Fibroblast of villous mesenchyme (primary cell): ENCODE results near the gene TUBA4A. TPM values are rescaled to one million over a fixed set of nuclear protein-coding genes. Genes with fewer than 3 reads are reported as not detected.
A peak's percentile ranks its signal among the peaks of the same experiment; 100 is the strongest.
"Not testable (repeated sequence)": the region's sequence is repeated elsewhere in the genome, so short reads cannot be mapped to it uniquely, and the experiment has no call there.

ENCODE experiments used
- DNase-seq: peaks from one replicate; pipeline ENCODE4 v3.0.0-alpha.2; 2010; ENCODE audit warnings: low read depth
- H3K4me3 ChIP-seq: 2 replicates; pipeline ENCODE4 v1.5.1; 2011; ENCODE audit warnings: low read depth, mild to moderate bottlenecking, low read length
- total RNA-seq: library from RNA; depleted of rRNA; stranded (reverse); fragments of >200 nt; gene quantifications from 2 replicates; pipeline ENCODE4 v1.2.3, GENCODE V29; 2012
- TF ChIP-seq, protein P1 (sequence below): IDR thresholded peaks from 2 replicates; pipeline ENCODE4 v1.5.1; 2012; ENCODE audit warnings: low read depth, mild to moderate bottlenecking, low read length; ENCODE audit not compliant: insufficient read depth

TUBA4A gene
- total RNA-seq, 1 donor = 27.6 TPM

DNA sequence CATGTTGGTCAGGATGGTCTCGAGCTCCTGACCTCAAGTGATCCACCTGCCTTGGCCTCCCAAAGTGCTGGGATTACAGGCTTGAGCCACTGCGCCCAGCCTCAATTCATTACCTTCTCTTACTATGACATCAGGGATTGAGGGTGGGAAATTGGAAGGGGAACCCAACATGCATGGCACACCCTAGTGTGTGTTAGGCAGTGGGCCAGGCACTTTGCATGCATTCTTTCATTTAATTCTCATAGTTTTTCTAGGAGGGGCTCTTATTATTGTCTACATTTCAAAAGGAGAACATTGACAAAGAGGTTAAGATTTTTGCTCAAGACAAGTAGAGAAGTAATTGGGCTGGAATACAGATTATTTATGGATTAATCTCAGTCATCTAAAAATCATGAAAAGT, 14.6 kb upstream of the TUBA4A start:
- TF ChIP-seq, protein P1, sequence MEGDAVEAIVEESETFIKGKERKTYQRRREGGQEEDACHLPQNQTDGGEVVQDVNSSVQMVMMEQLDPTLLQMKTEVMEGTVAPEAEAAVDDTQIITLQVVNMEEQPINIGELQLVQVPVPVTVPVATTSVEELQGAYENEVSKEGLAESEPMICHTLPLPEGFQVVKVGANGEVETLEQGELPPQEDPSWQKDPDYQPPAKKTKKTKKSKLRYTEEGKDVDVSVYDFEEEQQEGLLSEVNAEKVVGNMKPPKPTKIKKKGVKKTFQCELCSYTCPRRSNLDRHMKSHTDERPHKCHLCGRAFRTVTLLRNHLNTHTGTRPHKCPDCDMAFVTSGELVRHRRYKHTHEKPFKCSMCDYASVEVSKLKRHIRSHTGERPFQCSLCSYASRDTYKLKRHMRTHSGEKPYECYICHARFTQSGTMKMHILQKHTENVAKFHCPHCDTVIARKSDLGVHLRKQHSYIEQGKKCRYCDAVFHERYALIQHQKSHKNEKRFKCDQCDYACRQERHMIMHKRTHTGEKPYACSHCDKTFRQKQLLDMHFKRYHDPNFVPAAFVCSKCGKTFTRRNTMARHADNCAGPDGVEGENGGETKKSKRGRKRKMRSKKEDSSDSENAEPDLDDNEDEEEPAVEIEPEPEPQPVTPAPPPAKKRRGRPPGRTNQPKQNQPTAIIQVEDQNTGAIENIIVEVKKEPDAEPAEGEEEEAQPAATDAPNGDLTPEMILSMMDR = no peak
- no peak for DNase-seq
- H3K4me3 ChIP-seq = no peak overlapping the region

DNA sequence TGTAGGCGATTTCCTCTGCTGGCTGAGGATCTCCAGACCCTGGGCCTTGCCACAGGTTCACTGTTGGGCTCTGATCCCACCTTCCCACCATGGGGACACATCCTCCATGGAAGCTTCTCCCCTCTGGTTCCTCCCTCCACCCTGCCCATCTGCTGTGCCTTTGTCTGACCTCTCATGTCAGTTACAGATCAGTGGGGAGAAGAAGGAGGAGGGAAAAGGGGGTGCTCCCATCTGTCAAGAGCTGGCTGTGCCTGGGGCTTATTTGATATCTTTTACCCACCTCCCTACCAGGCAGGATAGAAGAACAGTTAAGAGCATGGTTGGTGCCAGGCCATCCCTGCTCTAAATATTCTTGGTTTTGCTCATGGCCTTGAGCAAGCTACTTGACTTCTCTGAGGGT, 13.2 kb upstream of the TUBA4A start:
- DNase-seq = no peak
- TF ChIP-seq, protein P1 = no peak
- no peak overlapping the region for H3K4me3 ChIP-seq

DNA sequence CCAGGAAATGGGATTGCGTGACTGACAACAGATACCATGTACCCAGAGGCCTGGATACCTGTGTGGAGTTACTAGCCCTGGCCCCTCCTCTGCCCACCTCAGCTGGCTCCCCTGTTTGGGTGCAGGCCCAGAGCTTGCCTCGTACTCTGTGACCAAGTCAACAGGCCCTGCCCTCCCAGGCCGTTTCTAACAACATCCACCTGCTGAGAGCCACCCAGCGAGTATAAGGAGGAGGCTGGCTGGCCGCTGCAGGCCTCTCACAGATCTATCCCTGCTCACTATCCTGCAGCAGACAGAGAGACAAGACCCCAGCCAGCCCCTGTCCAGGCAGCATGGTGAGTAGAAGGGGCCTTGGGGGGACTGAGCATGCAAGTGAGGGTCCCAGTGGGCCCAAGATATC, 12.5 kb upstream of the TUBA4A start:
- no peak for DNase-seq
- TF ChIP-seq, protein P1 = no peak
- no peak overlapping the region for H3K4me3 ChIP-seq

DNA sequence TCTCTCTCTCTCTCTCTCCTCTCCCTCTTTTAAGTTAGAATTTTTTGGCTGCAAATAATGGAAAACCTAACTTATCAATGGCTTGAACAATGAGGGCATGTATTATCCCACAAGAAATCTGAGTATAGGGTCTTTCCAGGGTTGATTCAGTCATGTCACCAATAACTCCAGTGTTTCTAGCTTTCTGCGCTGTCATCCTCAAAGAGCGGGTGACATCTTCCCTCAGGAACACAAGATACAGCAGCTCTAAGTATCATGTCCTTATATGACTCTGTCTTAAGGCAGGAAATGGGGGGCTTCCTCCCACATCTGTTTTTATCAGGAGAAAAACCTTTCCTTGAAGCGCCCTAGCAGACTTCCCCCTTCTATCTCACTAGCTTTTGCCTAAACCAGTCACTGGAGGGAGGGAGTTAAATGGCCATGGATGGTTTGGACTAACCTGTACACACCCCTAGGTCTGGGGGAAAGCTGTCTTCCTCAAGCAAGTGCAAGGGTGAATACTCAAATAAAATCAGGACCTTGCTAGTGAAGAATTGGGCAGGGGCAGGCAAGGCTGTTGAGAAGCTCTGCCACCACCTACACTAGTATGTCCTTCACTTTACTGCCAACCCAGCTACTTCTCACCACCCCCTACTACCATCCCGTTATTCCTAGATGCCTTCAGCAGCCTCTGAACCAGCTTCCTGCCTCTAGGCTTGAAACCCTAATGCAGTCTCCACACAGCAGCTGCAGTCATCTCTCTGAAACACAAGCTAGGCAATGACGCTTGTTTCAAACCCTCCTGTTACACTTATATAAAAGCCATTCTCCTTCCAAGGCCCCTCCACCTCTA, 7.5 kb upstream of the TUBA4A start:
- DNase-seq = no peak

DNA sequence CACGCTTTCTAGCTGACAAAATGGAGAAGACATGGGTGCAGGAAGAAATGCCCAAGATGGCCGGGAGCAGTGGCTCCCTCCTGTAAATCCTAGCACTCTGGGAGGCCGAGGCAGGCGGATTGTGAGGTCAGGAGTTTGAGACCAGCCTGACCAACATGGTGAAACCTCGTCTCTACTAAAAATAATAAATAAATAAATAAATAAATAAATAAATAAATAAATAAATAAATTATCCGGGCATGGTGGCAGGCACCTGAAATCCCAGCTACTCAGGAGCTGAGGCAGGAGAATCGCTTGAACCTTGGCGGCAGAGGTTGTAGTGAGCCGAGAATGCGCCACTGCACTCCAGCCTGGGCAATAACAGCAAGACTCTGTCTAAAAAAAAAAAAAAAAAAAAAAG, 5.2 kb upstream of the TUBA4A start:
- not testable (repeated sequence) for H3K4me3 ChIP-seq, DNase-seq

More for the DNA sequence above, 7.5 kb upstream of the TUBA4A start:
- TF ChIP-seq, protein P1 = no peak
- H3K4me3 ChIP-seq = no peak overlapping the region

DNA sequence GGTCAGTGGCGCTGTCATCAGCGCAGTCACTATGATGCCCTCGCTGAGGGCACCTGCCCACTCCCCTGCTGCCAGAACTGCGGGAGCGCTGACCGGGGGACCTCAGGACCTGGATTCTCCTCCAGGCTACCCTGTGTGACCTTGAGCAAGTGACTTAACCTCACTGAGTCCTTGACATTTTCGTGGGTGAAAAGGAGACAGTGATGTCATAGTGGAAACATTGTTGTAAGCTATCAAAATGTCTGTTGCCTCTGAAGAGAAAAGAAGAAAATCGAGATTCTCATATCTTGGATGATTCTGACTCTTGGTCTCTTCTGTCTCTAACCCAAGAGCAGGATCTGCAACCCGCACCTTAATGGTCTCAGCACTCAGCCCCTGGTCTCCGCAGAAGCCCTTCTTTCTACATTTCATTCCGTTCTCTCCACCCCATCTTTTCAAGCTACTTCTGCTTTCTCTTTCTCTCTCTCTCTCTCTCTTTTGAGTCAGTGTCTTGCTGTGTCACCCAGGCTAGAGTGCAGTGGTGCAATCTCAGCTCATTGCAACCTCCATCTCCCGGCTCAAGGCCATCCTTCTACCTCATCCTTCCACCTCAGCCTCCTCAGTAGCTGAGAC, 978 bp upstream of the TUBA4A start:
- TF ChIP-seq, protein P1 = no peak
- peak overlapping the region; percentile 57 for H3K4me3 ChIP-seq
- DNase-seq = no peak

DNA sequence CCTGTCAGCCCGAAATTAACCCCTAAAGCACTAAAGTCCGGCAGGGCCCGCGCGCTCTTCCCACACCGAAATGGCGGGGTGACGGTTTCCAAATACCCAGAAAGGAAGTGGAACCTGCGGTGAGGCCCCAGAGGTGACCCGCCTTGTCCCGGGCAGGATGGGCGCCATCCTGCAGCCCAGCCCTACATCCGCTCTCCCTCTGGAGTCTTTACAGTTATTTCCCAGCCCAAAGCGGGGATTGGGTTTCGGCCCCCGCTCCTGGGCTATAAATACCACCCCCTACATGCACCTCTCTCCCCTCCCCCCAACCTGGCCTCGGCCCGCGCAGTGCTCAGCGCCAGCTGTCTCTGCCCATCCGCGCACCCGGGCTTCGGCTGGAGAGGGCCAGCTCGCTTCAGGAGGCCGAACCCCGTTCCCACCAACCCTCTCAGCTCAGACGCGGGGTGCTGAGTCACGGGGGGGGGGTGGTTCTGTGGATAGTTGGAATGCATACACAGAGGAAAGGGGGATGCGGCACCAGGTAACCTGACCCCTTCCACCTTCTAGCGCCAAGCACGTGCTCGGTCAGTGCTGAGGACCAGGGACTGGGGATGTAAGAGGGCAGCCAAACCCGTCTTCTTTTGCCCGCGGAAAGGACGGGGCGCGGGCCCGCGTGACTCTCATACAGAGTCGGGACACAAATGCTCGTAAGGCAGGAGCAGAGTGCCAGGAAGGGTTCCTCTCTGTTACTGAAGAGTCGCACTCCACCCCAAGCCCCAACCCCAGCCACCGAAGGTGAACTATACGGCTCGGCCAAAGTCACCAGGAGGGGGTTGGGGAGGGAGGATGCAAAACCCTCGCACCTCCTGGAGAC, 592 bp downstream of the TUBA4A start, which contains the start of gene TUBA4B:
Gene TUBA4B, plus strand, starts transcription at position 344 of the 853 bp plus-strand sequence. Its CDS starts 165 bp downstream, at position 509.
- DNase-seq = no peak
- TF ChIP-seq, protein P1 = no peak
- peak within 1 kb of the TSS; percentile 57 for H3K4me3 ChIP-seq
